Ishikawa (cell line): Measurements from ENCODE around the gene TMEM92.

ENCODE experiments used
- CEBPB ChIP-seq: IDR thresholded peaks from 2 replicates; pipeline ENCODE4 v1.6.1; 2012
- CREB1 ChIP-seq: IDR thresholded peaks from 2 replicates; pipeline ENCODE4 v1.6.1; 2012; ENCODE audit warnings: low read depth
- EGR1 ChIP-seq: IDR thresholded peaks from 2 replicates; pipeline ENCODE4 v1.6.1; 2012
- EP300 ChIP-seq: IDR thresholded peaks from 2 replicates; pipeline ENCODE4 v1.6.1; 2012; ENCODE audit warnings: borderline replicate concordance
- FOXM1 ChIP-seq: IDR thresholded peaks from 2 replicates; pipeline ENCODE4 v1.6.1; 2012; ENCODE audit warnings: low read depth, borderline replicate concordance
- MAX ChIP-seq: IDR thresholded peaks from 2 replicates; pipeline ENCODE4 v1.6.1; 2012
- NFIC ChIP-seq: IDR thresholded peaks from 2 replicates; pipeline ENCODE4 v1.6.1; 2012
- RAD21 ChIP-seq: IDR thresholded peaks from 2 replicates; pipeline ENCODE4 v1.6.1; 2012; ENCODE audit warnings: low read depth
- REST ChIP-seq: IDR thresholded peaks from 2 replicates; pipeline ENCODE4 v1.6.1; 2012; ENCODE audit warnings: low read depth, mild to moderate bottlenecking
- TAF1 ChIP-seq: IDR thresholded peaks from 2 replicates; pipeline ENCODE4 v1.6.1; 2012; ENCODE audit warnings: low read depth, mild to moderate bottlenecking
- TCF12 ChIP-seq: IDR thresholded peaks from 2 replicates; pipeline ENCODE4 v1.6.1; 2012; ENCODE audit warnings: low read depth
- TEAD4 ChIP-seq: IDR thresholded peaks from 2 replicates; pipeline ENCODE4 v1.6.1; 2012
- USF1 ChIP-seq: IDR thresholded peaks from 2 replicates; pipeline ENCODE4 v1.6.1; 2012
- YY1 ChIP-seq: IDR thresholded peaks from 2 replicates; pipeline ENCODE4 v1.6.1; 2012; ENCODE audit warnings: low read depth
- ZBTB7A ChIP-seq: IDR thresholded peaks from 2 replicates; pipeline ENCODE4 v1.6.1; 2012; ENCODE audit warnings: low read depth

TMEM92 gene

GRCh38 chr17:50238601-50239280, 35.5 kb upstream of the TMEM92 start:
- no peak for TF ChIP-seq FOXM1
- TF ChIP-seq TEAD4: no peak
- TF ChIP-seq YY1: no peak
- TF ChIP-seq ZBTB7A: no peak
- TF ChIP-seq TCF12: no peak
- TF ChIP-seq CEBPB: no peak
- no peak for TF ChIP-seq EGR1
- TF ChIP-seq REST: no peak
- TF ChIP-seq RAD21: no peak
- TF ChIP-seq USF1: no peak

GRCh38 chr17:50239937-50240336, 34.3 kb upstream of the TMEM92 start:
- no peak for TF ChIP-seq TEAD4
- TF ChIP-seq USF1: no peak
- no peak for TF ChIP-seq ZBTB7A
- TF ChIP-seq CREB1: no peak
- no peak for TF ChIP-seq YY1
- no peak for TF ChIP-seq REST
- TF ChIP-seq RAD21: no peak
- no peak for TF ChIP-seq CEBPB
- TF ChIP-seq TCF12: no peak

GRCh38 chr17:50240851-50241250, 33.4 kb upstream of the TMEM92 start:
- TF ChIP-seq ZBTB7A (no peak), RAD21 (no peak), CREB1 (no peak), CEBPB (no peak), REST (no peak), YY1 (no peak), FOXM1 (no peak), TEAD4 (no peak), EP300 (no peak), USF1 (no peak), EGR1 (no peak), NFIC (no peak), TAF1 (no peak), MAX (no peak), TCF12 (no peak)

- TF ChIP-seq TEAD4 (no peak), EGR1 (no peak), EP300 (no peak), NFIC (no peak), YY1 (no peak), CEBPB (no peak), REST (no peak), USF1 (no peak), TAF1 (no peak), ZBTB7A (no peak), TCF12 (no peak), FOXM1 (no peak), MAX (no peak), CREB1 (no peak), RAD21 (no peak)
Observed at GRCh38 chr17:50241431-50241830, 32.8 kb upstream of the TMEM92 start.
